ENCODE measurements around the gene LUC7L. TPM values are rescaled to one million over a fixed set of nuclear protein-coding genes. Genes with fewer than 3 reads are reported as not detected.
"Not testable (repeated sequence)": the region's sequence is repeated elsewhere in the genome, so short reads cannot be mapped to it uniquely, and the experiment has no call there.

Gene LUC7L
- total RNA-seq, 1 donor from 2014 or later: 72.1 TPM

DNA sequence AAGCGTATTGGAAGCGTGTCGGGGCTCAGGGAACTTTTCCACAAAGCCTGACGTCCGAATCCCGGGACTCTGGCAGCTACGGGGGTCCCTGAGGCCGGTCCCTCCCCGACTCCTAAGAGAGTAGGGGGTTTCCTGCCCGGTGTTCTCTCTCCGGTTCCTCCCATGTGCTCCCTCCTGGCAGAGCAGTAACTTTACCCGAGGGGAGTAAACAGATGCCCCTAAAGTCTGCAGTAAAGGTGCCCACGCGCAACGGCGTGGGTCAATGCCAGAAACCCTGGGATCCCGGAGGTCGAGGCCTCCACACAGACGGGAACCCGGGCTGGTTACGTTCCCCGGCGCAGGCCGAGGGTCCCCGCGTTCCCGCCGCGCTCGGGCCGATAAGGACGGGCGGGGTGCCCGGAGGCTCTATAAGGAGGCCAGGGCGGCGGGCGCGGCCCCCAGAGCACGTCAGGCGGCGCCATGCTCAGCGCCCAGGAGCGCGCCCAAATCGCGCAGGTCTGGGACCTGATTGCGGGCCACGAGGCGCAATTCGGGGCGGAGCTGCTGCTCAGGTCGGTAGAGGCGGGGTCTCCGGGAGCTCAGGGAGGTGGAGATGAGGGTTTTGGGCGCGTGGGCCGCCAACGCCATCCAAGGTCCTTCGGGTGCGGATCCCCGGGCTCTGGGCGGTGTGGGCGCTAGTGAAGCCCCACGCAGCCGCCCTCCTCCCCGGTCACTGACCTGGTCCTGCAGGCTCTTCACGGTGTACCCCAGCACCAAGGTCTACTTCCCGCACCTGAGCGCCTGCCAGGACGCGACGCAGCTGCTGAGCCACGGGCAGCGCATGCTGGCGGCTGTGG, 63.5 kb downstream of the LUC7L start, which contains the start of gene HBM:
Gene HBM (plus strand): TSS at position 440 of the 836 bp plus-strand sequence. CDS start 20 bp downstream, at position 460.
- no peak for DNase-seq (ENCODE audit: low spot score)

DNA sequence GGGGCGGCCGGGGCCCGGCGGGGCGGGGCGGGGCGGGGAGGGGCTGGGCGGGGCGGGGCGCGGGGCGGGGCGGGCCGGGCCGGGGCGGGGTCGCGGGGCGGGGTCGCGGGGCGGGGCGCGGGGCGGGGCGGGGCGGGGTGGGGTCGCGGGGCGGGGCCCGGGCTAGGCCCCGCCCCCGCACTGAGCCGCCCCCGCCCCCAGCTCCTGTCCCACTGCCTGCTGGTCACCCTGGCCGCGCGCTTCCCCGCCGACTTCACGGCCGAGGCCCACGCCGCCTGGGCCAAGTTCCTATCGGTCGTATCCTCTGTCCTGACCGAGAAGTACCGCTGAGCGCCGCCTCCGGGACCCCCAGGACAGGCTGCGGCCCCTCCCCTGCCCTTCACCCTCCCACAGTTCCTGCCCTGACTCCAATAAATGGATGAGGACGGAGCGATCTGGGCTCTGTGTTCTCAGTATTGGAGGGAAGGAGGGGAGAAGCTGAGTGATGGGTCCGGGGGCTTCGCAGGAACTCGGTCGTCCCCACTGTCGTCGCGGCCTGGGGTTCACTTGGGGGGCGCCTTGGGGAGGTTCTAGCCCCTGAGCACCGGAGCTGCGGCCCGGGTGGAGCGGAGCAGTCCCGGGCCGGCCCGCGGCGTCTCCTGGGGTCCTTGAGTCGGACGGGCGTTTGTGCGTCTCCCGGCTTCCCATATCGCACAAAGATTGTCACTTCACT, 64.3 kb downstream of the LUC7L start:
- no peak for DNase-seq (ENCODE audit: low spot score)

DNA sequence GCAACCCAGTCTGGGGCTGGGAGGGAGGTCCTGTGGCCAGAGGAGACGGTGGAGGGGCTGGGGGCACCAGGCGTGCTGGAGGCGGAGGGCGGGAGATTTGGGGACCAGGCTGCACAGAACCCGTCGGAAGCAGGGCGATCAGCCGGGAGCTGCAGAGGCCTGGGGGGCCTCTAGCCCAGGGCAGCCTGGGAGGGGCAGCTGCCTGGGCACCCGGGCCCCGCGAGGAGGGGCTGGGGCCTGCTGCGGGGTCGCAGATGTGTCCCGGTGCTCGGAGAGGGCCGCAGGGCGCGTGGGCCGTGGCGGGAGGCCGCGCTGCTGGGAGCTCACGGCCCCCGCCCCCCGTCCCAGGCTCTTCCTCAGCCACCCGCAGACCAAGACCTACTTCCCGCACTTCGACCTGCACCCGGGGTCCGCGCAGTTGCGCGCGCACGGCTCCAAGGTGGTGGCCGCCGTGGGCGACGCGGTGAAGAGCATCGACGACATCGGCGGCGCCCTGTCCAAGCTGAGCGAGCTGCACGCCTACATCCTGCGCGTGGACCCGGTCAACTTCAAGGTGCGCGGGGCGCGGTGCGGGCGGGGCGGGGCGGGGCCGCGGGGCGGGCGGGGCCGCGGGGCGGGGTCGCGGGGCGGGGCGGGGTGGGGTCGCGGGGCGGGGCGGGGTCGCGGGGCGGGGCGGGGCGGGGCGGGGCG, 65.0 kb downstream of the LUC7L start:
- not testable (repeated sequence) for DNase-seq (ENCODE audit: low spot score)

DNA sequence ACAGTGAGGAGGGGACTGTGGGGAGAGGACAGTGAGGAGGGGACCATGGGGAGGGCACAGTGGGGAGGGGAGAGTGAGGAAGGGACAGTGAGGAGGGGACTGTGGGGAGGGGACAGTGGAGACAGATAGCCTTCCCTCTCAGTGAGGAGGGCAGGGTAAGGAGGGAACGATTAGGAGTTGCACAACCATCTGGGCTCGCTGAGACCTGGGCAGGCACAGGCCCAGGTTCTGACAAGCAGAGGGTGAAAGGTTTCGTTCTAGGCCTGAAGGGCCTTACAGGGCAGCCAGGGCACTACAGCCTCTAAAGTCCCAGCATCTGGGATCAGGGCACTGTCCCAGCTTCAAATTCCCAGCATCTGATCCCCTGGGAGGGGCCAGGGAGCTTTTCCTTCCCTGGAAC, 65.6 kb downstream of the LUC7L start:
- not testable (repeated sequence) for DNase-seq (ENCODE audit: low spot score)

DNA sequence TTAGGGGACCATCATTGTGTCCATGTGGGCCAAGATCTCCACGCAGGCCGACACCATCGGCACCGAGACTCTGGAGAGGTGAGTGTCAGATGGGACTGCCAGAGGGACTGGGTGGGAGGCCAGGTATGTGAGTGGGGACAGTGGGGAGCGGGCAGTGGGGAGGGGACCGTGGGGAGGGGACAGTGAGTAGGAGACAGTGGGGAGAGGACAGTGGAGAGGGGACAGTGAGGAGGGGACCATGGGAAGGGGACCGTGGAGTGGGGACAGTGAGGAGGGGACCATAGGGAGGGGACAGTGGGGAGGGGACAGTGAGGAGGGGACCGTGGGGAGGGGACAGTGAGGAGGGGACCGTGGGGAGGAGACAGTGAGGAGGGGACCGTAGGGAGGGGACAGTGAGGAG, 66.1 kb downstream of the LUC7L start:
- DNase-seq (ENCODE audit: low spot score): not testable (repeated sequence)

DNA sequence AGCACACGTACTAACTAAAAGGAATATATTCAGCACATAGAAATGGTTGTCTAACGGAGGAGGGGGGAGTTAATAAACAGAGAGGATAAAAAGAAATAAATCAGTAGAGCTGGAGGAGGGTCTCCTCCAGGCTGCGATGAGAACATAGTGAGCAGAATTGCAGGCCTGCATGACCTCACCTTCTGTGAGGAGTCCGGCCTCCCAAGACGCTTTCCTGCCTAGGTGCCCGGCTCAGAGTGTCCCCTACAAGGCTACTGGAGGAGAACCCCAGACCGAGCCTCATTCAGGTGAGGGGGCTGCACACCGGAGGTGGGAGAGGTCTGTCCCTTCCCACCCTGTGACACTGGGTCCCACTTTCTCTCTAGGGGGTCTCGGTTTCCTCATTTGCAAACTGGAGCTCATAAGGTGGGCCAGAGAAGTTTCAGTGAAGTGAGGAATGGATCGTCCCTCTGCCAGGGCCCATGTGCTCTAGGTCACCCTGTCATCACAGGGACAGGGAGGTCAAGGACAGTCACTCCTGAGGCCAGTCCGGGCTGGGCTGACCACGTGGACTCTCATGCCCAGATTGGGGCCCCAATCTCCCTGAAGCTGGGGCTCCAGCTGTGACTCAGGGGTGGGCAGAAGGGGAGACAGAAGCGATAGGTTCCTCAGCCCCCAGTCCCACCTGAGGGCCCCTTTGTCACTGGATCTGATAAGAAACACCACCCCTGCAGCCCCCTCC, 66.8 kb downstream of the LUC7L start:
- DNase-seq (ENCODE audit: low spot score): no peak

DNA sequence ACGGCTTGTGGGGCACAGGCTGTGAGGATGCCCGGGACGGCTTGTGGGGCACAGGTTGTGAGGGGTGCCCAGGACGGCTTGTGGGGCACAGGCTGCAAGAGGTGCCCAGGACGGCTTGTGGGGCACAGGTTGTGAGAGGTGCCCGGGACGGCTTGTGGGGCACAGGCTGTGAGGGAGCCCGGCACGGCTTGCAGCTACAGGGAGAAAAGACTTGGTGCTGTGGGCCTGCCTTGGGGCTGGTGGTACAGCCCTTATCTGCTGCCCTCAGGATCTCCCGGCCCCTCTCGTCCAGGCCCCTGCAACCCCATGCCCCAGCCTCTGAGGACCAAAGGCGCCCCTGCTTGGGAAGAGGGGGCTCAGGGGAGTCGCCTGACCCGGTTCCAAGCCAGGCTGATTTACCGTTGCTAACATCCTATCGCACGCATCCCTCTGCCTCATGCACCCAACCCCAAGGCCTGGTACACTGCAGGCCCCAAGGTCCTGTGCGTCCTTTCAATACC, 68.5 kb downstream of the LUC7L start:
- DNase-seq (ENCODE audit: low spot score): no peak

DNA sequence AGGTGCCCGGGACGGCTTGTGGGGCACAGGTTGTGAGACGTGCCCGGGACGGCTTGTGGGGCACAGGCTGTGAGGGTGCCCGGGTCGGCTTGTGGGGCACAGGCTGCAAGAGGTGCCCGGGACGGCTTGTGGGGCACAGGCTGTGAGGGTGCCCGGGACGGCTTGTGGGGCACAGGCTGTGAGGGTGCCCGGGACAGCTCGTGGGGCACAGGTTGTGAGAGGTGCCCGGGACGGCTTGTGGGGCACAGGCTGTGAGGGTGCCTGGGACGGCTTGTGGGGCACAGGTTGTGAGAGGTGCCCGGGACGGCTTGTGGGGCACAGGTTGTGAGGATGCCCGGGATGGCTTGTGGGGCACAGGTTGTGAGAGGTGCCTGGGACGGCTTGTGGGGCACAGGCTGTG, 69.0 kb downstream of the LUC7L start:
- not testable (repeated sequence) for DNase-seq (ENCODE audit: low spot score)

DNA sequence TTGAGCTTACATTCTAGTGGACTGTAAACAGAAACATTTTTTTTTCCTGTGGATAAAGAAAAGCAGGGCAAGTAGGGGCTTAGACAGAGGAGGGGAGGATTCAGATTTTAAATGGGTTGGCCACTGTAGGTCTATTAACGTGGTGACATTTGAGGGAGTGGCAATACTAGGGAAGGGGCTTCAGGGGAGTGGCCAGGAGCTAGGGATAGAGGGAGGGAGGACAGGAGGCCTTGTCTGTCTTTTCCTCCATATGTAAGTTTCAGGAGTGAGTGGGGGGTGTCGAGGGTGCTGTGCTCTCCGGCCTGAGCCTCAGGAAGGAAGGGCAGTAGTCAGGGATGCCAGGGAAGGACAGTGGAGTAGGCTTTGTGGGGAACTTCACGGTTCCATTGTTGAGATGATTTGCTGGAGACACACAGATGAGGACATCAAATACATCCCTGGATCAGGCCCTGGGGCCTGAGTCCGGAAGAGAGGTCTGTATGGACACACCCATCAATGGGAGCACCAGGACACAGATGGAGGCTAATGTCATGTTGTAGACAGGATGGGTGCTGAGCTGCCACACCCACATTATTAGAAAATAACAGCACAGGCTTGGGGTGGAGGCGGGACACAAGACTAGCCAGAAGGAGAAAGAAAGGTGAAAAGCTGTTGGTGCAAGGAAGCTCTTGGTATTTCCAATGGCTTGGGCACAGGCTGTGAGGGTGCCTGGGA, 70.0 kb downstream of the LUC7L start:
- no peak for DNase-seq (ENCODE audit: low spot score)

DNA sequence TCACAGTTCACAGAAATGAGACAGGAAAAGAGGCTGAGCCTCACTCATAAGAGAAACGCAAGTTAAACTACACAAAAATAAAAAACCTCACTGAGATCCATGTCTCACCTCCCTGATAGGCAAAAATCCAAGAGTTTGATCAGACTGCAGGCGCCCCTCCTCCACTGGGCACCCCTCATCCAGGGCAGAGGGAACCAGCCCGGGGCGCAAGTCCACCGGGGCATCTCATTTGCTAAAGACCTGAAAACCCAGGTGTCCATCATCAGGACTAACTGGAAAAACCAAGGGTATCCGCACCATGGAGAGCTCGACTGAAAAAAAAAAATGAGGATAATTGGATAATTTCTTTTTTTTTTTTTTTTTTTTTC, 74.2 kb downstream of the LUC7L start:
- DNase-seq (ENCODE audit: low spot score): no peak

DNA sequence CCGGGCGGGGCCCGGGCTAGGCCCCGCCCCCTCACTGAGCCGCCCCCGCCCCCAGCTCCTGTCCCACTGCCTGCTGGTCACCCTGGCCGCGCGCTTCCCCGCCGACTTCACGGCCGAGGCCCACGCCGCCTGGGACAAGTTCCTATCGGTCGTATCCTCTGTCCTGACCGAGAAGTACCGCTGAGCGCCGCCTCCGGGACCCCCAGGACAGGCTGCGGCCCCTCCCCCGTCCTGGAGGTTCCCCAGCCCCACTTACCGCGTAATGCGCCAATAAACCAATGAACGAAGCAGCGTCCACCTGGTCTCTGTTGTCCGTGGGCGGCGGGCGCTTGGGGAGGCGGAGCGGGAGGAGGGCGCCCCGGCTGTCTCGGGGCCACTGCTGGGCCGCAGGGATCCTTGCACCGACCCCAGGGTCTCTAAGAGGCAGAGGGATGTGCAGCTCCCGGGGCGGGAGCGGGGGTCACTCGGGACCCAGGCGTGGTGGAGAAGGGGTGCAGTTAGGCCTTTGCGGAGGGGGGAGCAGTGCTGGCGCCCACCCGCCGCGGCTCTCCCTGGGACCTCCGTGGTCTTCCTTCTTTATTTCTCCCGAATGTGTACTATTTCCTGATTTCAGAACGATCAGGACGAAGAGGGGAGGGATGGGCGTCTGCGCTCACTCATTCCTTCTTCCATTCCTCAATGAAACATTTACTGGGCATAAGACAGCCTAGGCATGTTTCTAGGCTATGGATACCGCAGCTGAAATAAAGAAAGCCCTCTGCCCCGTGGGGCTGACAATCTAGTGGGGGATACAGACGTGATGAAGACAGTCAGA, 74.8 kb downstream of the LUC7L start:
- DNase-seq (ENCODE audit: low spot score): no peak

DNA sequence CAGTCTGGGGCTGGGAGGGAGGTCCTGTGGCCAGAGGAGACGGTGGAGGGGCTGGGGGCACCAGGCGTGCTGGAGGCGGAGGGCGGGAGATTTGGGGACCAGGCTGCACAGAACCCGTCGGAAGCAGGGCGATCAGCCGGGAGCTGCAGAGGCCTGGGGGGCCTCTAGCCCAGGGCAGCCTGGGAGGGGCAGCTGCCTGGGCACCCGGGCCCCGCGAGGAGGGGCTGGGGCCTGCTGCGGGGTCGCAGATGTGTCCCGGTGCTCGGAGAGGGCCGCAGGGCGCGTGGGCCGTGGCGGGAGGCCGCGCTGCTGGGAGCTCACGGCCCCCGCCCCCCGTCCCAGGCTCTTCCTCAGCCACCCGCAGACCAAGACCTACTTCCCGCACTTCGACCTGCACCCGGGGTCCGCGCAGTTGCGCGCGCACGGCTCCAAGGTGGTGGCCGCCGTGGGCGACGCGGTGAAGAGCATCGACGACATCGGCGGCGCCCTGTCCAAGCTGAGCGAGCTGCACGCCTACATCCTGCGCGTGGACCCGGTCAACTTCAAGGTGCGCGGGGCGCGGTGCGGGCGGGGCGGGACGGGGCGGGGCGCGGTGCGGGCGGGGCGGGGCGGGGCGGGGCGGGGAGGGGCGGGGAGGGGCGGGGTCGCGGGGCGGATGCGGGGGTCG, 75.6 kb downstream of the LUC7L start:
- not testable (repeated sequence) for DNase-seq (ENCODE audit: low spot score)

DNA sequence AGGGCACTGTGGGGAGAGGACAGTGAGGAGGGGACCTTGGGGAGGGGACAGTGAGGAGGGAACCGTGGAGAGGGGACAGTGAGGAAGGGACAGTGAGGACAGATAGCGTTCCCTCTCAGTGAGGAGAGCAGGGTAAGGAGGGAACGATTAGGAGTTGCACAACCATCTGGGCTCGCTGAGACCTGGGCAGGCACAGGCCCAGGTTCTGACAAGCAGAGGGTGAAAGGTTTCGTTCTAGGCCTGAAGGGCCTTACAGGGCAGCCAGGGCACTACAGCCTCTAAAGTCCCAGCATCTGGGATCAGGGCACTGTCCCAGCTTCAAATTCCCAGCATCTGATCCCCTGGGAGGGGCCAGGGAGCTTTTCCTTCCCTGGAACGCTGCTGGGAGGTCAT, 76.1 kb downstream of the LUC7L start:
- DNase-seq (ENCODE audit: low spot score): not testable (repeated sequence)

DNA sequence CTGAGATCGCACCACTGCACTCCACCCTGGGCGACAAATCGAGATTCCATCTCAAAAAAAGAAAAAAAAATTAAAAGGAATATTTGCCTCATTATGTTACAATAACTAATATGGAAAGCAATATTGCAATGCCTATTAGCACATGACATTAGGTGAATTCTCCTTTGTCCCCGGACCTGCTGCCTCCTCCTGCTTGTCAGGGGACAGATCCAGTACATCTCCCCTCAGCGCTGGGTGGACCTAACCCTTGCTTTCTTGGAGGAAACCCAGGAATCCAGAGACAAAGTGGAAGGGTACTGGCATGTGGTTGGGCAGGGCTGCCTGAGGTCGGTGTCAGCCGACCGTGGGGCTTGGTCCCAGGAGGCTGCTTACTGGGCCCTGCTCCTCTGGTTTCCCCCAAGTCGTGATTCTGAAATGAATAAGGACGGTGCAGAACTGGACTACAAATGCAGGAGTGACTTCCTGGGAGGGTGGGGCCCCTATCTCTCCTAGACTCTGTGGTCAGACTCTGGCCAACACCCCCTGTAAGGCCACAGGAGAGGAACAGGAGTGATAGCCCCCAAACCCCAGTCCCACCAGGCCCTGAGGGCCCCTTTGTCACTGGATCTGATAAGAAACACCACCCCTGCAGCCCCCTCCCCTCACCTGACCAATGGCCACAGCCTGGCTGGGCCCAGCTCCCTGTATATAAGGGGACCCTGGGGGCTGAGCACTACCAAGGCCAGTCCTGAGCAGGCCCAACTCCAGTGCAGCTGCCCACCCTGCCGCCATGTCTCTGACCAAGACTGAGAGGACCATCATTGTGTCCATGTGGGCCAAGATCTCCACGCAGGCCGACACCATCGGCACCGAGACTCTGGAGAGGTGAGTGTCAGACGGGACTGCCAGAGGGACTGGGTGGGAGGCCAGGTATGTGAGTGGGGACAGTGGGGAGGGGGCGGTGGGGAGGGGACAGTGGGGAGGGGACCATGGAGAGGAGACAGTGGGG, 76.8 kb downstream of the LUC7L start, which contains the start of gene HBZ:
Gene HBZ (plus strand): TSS at position 504 of the 988 bp plus-strand sequence. CDS start 266 bp downstream, at position 770.
- no peak for DNase-seq (ENCODE audit: low spot score)

DNA sequence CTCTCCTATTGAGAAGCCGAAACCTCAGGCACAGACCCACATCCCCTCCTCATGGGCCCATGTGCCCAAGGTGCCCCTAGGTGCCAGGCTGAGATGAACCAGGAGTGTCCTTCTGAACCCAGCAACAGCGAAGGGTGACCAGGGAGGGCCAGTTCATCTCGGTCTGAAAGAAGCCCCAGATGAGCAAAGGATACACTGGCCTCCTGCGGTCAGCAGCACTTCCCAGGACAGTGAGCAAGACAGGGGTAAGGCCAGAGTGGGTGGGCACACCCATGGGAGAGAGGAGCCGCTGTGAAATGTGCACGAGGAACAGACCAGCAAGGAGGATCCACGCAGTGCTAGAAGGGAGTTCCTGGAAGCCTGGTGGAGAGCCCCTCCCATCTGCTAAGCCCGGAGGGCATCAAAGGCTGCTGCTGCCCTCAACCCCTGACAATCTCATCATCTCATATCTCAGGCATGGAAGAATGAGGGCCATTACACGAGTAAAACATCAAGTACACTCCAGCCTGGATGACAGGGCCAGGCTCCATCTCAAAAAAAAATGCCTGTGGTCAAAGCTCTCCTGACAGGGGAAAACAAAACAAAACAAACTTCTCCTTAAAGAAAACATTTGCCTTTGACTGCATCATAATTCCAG, 80.1 kb downstream of the LUC7L start:
- DNase-seq (ENCODE audit: low spot score): no peak

DNA sequence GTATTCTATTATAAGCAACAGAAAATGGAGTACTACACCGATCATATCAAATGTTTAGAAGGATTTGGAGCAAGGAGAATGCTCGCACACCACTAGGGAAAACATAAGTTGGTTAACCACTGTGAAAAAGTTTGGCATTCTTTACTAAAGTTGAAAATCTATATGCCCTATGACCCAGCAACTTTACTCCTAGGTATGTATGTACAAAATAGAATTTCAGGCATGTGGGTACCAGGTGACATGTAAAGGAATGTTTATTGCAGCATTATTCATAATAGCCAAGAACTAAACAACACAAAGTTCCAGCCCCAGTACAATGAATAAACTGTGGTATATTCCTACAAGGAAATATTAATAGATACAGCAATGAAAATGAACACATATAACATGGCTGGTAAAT, 82.6 kb downstream of the LUC7L start:
- no peak for DNase-seq (ENCODE audit: low spot score)

DNA sequence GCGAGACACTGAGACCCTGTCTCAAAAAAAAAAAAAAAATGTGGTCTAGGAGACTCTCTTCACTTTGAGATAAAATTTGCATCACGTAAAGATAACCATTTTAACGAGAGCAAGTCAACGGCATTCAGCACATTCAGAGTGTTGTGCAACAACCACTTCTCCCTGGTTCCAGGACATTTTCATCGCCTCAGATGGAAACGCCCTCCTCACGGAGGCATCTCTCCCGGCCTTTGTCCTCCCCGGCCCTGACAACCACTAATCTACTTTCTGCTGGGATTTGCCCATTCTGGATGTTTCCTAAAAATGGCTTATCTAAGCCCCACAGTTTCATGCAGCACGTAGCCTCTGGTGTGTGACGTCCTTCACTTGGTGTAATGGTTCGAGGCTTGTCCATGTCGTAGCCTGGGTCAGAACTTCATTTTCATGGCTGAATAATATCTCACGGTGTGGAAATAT, 84.4 kb downstream of the LUC7L start:
- no peak for DNase-seq (ENCODE audit: low spot score)

DNA sequence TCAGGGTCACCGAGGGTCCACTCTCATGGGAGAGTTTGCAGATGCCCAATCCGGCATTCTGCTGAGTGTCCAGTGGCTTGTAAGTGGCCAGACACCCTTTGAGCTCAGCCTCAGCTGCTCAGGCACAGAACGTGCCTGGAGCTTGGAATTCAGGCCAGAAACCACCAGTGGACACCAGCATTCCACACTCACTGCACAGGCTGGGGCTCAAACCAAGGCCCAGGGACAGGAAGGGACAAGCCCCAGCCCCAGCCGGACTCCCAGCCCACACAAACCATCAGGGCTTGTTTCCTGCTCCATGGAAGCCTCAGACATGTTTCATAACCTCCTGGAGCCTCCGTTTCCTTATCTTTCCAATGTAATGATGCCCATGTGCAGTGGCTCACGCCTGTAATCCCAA, 85.8 kb downstream of the LUC7L start:
- DNase-seq (ENCODE audit: low spot score): no peak
